Measurements from ENCODE around the gene ABCA8.

The ABCA8 gene

DNA sequence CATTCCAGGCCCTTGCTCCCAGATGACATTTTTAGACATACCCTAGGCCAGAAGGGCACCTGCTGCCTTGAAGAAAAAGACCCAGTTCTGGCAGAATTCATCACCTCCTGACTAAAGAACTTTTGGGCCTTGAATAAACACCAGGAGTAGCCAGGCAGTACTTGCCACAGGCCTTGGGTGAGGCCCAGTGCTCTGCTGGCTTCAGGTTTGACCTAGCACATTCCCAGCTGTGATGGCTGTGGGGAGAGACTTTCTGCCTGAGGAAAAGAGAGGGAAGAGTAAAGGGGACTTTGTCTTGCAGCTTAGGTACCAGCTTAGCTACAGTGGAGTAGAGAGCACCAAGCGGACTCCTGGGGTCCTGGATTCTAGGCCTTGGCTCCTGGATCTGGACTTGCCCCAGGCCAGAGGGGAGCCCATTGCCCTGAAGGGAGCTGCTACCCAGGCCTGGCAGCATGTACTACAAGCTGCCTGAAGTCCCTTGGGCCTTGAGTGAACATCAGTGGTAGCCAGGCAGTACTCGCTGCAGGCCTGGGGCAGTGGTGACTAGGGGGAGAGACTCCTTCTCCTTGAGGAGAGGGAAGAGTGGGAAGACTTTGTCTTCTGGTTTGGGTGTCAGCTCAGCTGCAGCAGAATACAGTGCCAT, 44.3 kb downstream of the ABCA8 start:
- H3K27ac Mint-ChIP-seq, result no peak overlapping the region
- H3K27me3 Mint-ChIP-seq (ENCODE audit: low read depth), result no peaks in the 10 kb centered on the region
- H3K4me1 Mint-ChIP-seq (ENCODE audit: low read depth), result no peaks in the 10 kb centered on the region
- no peak overlapping the region for H3K4me3 Mint-ChIP-seq
- no peaks in the 10 kb centered on the region for H3K9me3 Mint-ChIP-seq
- H3K36me3 Mint-ChIP-seq (ENCODE audit: low read depth), result no peaks in the 10 kb centered on the region

DNA sequence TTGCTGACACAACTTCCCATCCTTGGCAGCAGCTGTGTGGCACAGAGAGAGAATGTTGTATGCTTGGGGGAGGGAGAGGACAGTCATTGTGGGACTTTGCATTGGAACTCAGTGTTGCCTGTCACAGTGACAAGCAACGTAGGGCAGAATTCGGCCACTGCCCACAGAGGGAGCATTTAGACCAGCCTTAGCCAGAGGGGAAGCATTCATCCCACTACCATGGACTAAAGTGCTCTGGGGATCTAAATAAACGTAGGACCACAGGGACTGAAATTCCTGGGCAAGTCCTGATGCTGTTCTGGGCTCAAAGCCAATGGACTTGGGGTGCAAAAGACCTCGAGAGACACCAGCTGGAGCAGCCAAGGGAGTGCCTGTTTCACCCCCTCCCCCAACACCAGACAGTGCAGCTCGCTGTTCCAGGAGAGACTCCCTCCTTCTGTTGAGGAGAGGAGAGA, 44.9 kb downstream of the ABCA8 start:
- Mint-ChIP-seq H3K27me3 (ENCODE audit: low read depth) (no peaks in the 10 kb centered on the region), H3K36me3 (ENCODE audit: low read depth) (no peaks in the 10 kb centered on the region), H3K4me1 (ENCODE audit: low read depth) (no peaks in the 10 kb centered on the region), H3K4me3 (no peak overlapping the region), H3K27ac (no peak overlapping the region), H3K9me3 (no peaks in the 10 kb centered on the region)

DNA sequence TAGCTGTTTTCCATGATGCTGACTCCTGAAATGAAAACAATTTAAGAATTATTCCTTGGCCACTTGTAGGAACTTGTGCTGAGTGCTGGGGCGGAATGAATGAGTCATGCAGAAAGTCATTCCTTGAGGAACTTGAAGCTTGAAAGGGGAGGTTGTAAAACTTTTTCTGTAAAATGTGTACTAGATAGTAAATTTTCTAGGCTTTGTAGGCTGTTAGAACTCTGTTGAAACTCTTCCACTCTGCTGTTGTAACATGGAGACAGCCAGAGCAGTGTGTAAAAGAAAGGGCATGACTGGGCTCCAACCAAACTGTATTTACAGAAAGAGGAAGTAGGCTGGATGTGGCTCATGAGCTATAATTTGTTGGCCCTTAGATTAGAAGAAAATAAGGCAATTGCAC, 46.1 kb downstream of the ABCA8 start:
- Mint-ChIP-seq H3K27me3 (ENCODE audit: low read depth) (no peaks in the 10 kb centered on the region), H3K4me3 (no peak overlapping the region), H3K4me1 (ENCODE audit: low read depth) (no peaks in the 10 kb centered on the region), H3K27ac (no peak overlapping the region), H3K36me3 (ENCODE audit: low read depth) (no peaks in the 10 kb centered on the region), H3K9me3 (no peaks in the 10 kb centered on the region)

DNA sequence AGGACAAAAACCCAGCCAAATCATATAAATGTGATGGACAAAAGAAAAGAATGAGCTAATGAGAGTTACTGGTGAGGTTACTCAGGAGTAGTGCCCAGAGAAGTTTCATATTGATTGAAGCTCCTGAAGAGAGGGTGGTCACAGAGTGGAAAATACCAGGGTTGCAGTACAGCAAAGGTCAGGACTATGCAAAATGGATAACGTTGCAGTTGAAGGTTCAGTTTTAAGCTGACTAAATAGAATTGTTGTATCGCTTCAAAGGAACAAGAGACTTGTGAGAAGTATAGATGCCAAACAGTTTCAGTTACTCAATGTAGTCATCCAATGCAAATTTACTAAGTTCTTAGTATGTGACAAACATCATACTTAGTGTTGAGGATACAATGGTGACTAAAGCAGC, 47.1 kb downstream of the ABCA8 start:
- Mint-ChIP-seq H3K27ac (no peak overlapping the region), H3K27me3 (ENCODE audit: low read depth) (no peaks in the 10 kb centered on the region), H3K4me3 (no peak overlapping the region), H3K36me3 (ENCODE audit: low read depth) (no peaks in the 10 kb centered on the region), H3K9me3 (no peaks in the 10 kb centered on the region), H3K4me1 (ENCODE audit: low read depth) (no peaks in the 10 kb centered on the region)

DNA sequence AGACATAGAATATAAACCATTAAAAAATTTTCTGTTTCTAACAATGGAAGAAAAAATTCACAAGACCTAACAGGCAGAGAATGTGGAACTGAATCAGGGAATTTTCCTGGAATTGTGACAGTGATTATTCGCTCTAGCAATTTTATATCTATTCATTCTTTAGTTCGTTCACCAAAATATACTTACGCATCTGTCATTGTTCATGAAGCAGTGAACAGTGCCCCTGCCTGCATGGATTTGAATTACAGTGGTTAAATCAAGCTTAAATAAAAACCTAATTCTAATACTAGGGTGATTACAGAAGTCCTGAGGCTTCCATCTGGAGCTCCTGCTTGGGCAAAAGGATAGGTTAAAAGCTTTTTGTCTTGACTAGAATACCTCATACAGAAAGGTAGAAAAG, 48.6 kb downstream of the ABCA8 start:
- Mint-ChIP-seq H3K36me3 (ENCODE audit: low read depth) (no peaks in the 10 kb centered on the region), H3K4me3 (no peak overlapping the region), H3K27ac (no peak overlapping the region), H3K9me3 (no peaks in the 10 kb centered on the region), H3K27me3 (ENCODE audit: low read depth) (no peaks in the 10 kb centered on the region), H3K4me1 (ENCODE audit: low read depth) (no peaks in the 10 kb centered on the region)

DNA sequence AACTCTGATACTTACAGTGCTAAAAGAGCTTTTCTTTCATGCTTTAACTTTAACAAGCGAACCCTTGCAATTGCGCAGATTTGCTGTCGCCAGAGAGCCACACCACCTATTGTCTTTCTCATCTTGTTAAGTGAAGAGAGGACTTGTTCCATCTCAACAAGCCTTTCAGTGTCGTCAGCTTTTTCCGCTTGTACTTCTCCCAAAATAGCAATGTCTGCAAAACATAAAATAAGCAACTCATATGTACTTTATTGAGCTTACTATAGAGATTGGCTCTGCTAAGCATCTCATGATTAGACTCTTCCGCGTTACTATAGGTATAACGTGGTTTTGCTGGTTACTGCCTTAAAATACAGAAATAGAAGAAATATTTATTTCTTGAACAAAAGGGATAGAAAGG, 51.9 kb downstream of the ABCA8 start:
- no peak overlapping the region for H3K4me3 Mint-ChIP-seq
- H3K27ac Mint-ChIP-seq, result no peak overlapping the region
- H3K9me3 Mint-ChIP-seq, result no peaks in the 10 kb centered on the region
- H3K27me3 Mint-ChIP-seq (ENCODE audit: low read depth), result no peaks in the 10 kb centered on the region
- H3K36me3 Mint-ChIP-seq (ENCODE audit: low read depth), result no peaks in the 10 kb centered on the region
- H3K4me1 Mint-ChIP-seq (ENCODE audit: low read depth), result no peaks in the 10 kb centered on the region

DNA sequence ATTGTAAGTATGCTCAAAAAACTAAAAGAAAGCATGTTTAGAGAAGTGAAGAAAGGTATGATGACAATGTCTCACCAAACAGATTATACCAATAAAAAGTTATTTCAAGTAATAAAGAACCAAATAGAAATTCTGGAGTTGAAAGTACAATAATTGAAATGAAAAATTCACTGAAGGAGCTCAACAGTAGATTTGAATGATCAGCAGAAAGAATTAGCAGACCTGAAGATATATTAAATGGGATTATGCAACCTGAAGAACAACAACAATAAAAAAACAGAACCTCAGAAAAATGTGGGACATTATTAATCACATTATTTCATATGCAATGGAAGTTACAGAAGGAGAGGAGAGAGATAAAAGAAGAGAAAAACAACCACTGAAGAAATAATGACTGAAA, 57.6 kb downstream of the ABCA8 start:
- no peaks in the 10 kb centered on the region for H3K27me3 Mint-ChIP-seq (ENCODE audit: low read depth)
- no peaks in the 10 kb centered on the region for H3K36me3 Mint-ChIP-seq (ENCODE audit: low read depth)
- no peak overlapping the region for H3K4me3 Mint-ChIP-seq
- H3K4me1 Mint-ChIP-seq (ENCODE audit: low read depth), result no peaks in the 10 kb centered on the region
- H3K9me3 Mint-ChIP-seq, result peaks cover 10% of the 10 kb centered on the region
- H3K27ac Mint-ChIP-seq, result no peak overlapping the region

DNA sequence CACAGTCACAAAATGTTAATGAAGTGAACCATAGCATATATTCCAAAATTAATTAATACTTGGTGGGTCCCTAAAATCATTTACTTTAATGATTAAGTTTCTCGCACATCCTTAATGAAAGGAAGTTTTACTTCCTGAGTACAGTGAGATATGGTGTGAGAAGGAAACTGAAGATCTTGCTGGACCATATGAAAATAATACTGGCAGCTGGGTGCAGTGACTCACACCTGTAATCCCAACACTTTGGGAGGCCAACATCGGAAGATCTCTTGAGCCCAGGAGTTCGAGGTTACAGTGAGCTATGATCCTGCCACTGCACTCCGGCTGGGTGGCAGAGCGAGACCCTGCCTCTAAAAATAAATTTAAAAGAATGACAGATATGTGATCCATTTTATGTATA, 62.5 kb downstream of the ABCA8 start:
- H3K4me3 Mint-ChIP-seq, result no peak overlapping the region
- peaks cover 9% of the 10 kb centered on the region for H3K9me3 Mint-ChIP-seq
- no peaks in the 10 kb centered on the region for H3K27me3 Mint-ChIP-seq (ENCODE audit: low read depth)
- H3K36me3 Mint-ChIP-seq (ENCODE audit: low read depth), result no peaks in the 10 kb centered on the region
- H3K4me1 Mint-ChIP-seq (ENCODE audit: low read depth), result no peaks in the 10 kb centered on the region
- no peak overlapping the region for H3K27ac Mint-ChIP-seq

DNA sequence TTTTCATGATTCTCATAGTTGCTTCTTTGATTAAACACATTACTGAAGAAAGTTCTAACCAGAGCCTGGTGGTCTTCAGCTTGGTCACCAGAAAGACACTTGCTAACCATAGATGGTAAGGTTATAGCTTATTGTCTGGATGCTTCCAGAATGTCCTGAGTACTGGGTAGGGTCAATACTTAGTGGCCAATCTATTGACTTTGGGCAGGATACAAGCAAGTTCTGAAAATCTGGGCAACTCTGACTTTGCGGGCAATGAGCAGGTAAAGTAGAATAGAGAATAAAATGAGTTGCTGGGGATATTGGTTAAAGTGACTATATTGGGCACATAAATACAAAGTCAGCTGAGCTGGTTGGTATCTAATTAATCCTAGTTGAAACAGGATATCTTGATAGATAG, 63.0 kb downstream of the ABCA8 start:
- Mint-ChIP-seq H3K27me3 (ENCODE audit: low read depth) (no peaks in the 10 kb centered on the region), H3K4me1 (ENCODE audit: low read depth) (no peaks in the 10 kb centered on the region), H3K9me3 (peaks cover 6% of the 10 kb centered on the region), H3K27ac (no peak overlapping the region), H3K4me3 (no peak overlapping the region), H3K36me3 (ENCODE audit: low read depth) (no peaks in the 10 kb centered on the region)

DNA sequence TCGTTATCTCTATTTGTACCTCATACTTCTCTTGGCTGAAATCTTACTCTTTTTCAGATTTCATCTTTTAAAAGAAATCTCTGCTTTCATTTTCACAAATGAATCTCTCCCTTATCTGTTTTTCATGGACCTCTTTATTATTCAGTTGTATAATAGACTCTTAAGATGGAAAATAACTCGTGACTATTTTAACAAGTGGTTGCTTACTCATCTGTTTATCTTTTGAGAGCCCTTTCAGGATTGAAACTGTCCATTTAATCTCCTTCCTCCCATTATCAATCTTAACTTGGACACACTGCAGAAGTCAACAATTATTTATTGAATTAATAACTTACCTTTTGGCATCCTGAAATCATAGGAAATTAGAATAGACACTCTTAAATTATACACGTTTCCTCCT, 68.8 kb downstream of the ABCA8 start:
- no peaks in the 10 kb centered on the region for H3K27me3 Mint-ChIP-seq (ENCODE audit: low read depth)
- no peaks in the 10 kb centered on the region for H3K36me3 Mint-ChIP-seq (ENCODE audit: low read depth)
- H3K9me3 Mint-ChIP-seq, result no peaks in the 10 kb centered on the region
- H3K27ac Mint-ChIP-seq, result no peak overlapping the region
- no peak overlapping the region for H3K4me3 Mint-ChIP-seq
- H3K4me1 Mint-ChIP-seq (ENCODE audit: low read depth), result no peaks in the 10 kb centered on the region

DNA sequence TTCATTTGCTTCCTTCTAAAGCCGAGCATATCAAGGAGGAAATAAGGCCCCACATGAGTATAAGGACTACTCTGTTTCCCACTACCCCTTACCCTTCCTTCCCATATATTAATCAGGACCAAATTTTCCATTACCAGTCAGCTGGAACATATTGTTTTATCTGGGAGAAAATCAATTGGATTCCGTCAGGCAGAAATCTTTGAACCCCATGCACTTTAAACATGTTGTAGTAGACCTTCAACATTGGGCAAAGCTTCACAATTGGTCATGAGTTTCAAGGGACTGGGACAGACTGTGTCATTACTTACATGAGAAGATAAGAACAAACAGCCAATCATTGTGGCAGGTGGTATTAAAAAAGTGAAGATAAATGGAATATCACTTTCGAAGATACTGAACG, 70.3 kb downstream of the ABCA8 start:
- Mint-ChIP-seq H3K4me3 (no peak overlapping the region), H3K27me3 (ENCODE audit: low read depth) (no peaks in the 10 kb centered on the region), H3K9me3 (no peaks in the 10 kb centered on the region), H3K36me3 (ENCODE audit: low read depth) (no peaks in the 10 kb centered on the region), H3K4me1 (ENCODE audit: low read depth) (no peaks in the 10 kb centered on the region), H3K27ac (no peak overlapping the region)

DNA sequence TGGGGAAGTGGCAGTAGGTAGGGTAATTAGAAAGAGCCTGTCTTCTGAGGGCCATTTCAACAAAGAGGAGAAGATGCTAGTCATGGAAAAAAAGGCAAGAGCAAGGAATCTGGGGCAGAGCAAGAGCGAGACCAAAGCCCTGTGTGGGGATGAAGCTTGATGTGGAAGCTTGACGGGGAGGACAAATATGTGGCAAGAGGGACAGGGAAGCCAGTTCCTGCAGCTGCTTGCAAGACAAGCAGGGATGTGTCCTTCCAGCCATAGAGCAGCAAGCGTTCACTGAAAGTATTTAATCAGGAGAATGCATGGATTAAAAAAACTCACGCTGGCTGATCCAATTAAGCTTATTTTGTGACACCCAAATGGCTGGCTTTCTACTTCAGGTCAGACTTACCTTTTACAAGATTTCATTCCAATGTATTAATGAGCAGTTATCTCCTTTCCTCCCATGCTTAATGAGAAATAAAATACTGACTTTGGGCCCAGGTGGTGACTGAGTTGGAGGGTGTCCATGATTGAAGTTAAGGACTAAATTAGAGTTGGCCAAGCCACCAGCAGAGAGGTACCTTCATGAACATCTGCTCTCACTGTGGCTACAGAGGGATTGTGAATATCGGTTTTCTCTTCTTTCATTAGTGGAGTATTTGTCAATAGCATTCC, 76.8 kb downstream of the ABCA8 start:
- no peaks in the 10 kb centered on the region for H3K4me1 Mint-ChIP-seq (ENCODE audit: low read depth)
- no peak overlapping the region for H3K4me3 Mint-ChIP-seq

DNA sequence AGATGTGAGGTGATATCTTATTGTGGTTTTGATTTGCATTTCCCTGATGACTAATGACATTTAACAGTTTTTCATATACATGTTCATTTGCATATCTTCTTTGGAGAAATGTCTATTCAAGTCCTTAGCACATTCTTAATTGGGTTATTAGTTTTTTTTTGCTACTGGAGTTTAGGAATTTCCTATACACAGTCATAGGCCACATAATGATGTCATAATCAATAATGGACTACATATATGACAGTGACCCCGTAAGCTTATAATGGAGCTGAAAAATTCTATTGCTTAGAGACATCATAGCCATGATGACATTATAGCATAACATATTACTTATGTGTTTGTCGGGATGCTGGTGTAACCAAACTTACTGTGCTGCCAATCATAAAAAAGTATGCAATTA, 83.7 kb downstream of the ABCA8 start:
- H3K4me3 Mint-ChIP-seq, result no peak overlapping the region

More for the DNA sequence above, 76.8 kb downstream of the ABCA8 start:
- H3K27me3 Mint-ChIP-seq (ENCODE audit: low read depth), result no peaks in the 10 kb centered on the region
- H3K27ac Mint-ChIP-seq, result no peak overlapping the region
- H3K36me3 Mint-ChIP-seq (ENCODE audit: low read depth), result no peaks in the 10 kb centered on the region
- peaks cover 10% of the 10 kb centered on the region for H3K9me3 Mint-ChIP-seq

DNA sequence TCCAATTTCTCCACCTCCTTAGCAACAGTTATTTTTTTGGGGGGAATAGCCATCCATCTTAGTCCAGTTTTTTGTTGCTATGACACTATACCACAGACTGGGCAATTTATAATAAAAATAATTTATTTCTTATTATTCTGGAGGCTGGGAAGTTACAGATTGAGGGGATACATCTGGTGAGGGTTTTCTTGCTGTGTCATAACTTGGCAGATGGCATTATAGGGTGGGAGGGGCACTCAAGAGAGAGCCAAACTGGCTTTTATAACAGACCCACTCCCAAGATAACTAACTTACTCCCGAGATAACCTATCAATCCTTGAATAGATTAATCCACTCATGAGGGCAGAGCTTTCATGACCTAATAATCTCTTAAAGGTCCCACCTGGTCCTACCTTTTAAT, 84.2 kb downstream of the ABCA8 start:
- no peaks in the 10 kb centered on the region for H3K4me1 Mint-ChIP-seq (ENCODE audit: low read depth)
- H3K9me3 Mint-ChIP-seq, result peaks cover 1% of the 10 kb centered on the region
- H3K36me3 Mint-ChIP-seq (ENCODE audit: low read depth), result no peaks in the 10 kb centered on the region
- no peak overlapping the region for H3K4me3 Mint-ChIP-seq
- no peaks in the 10 kb centered on the region for H3K27me3 Mint-ChIP-seq (ENCODE audit: low read depth)
- no peak overlapping the region for H3K27ac Mint-ChIP-seq

More for the DNA sequence above, 83.7 kb downstream of the ABCA8 start:
- Mint-ChIP-seq H3K9me3 (peaks cover 3% of the 10 kb centered on the region), H3K27ac (no peak overlapping the region), H3K36me3 (ENCODE audit: low read depth) (no peaks in the 10 kb centered on the region), H3K4me1 (ENCODE audit: low read depth) (no peaks in the 10 kb centered on the region), H3K27me3 (ENCODE audit: low read depth) (no peaks in the 10 kb centered on the region)

DNA sequence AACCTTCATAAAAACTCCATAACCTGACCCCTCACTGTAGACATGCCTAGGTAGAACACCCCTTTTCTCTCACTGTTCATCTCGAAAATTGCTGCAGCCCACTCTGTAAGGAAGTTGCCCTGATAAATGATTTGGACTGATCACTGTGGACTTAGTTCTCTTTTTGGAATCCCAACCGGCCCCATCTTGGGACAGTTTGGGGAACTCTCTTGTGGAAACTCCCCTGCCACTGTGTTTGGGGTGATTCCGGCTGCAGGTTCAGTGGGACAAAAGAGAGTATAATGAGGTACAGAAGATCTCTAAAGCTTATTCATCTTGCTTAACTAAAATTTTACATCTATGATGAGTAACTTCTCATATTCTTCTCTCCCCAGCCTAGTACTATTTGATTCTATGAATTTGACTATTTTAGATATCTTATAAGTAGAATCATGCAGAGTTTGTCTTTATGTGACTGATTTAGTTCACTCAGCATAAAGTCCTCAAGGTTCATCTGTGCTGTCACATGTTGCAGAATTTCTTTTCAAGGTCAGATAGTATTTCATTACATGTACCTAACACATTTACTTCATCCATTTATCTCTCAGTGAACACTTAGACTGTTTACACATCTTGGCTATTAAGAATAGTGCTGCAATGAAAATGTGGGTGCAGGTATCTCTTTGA, 84.9 kb downstream of the ABCA8 start:
- no peaks in the 10 kb centered on the region for H3K27me3 Mint-ChIP-seq (ENCODE audit: low read depth)

More for the DNA sequence above, 84.9 kb downstream of the ABCA8 start:
- Mint-ChIP-seq H3K36me3 (ENCODE audit: low read depth) (no peaks in the 10 kb centered on the region), H3K4me1 (ENCODE audit: low read depth) (no peaks in the 10 kb centered on the region), H3K9me3 (no peaks in the 10 kb centered on the region), H3K27ac (no peak overlapping the region), H3K4me3 (no peak overlapping the region)

All from T-helper 1 cell treated with Interleukin-12 subunit alpha and Interleukin-12 subunit beta and Interleukin-4 antibody, amounts not matched to agents 30 μg/mL and 1 μg/mL, for 36 hours (primary cell).